Ishikawa (cell line): Measurements from ENCODE around the gene LEPR.

Experiments
- CEBPB ChIP-seq: IDR thresholded peaks from 2 replicates; pipeline ENCODE4 v1.6.1; 2012
- CREB1 ChIP-seq: IDR thresholded peaks from 2 replicates; pipeline ENCODE4 v1.6.1; 2012; ENCODE audit warnings: low read depth
- EGR1 ChIP-seq: IDR thresholded peaks from 2 replicates; pipeline ENCODE4 v1.6.1; 2012
- EP300 ChIP-seq: IDR thresholded peaks from 2 replicates; pipeline ENCODE4 v1.6.1; 2012; ENCODE audit warnings: borderline replicate concordance
- FOXM1 ChIP-seq: IDR thresholded peaks from 2 replicates; pipeline ENCODE4 v1.6.1; 2012; ENCODE audit warnings: low read depth, borderline replicate concordance
- NFIC ChIP-seq: IDR thresholded peaks from 2 replicates; pipeline ENCODE4 v1.6.1; 2012
- RAD21 ChIP-seq: IDR thresholded peaks from 2 replicates; pipeline ENCODE4 v1.6.1; 2012; ENCODE audit warnings: low read depth
- TAF1 ChIP-seq: IDR thresholded peaks from 2 replicates; pipeline ENCODE4 v1.6.1; 2012; ENCODE audit warnings: low read depth, mild to moderate bottlenecking
- TCF12 ChIP-seq: IDR thresholded peaks from 2 replicates; pipeline ENCODE4 v1.6.1; 2012; ENCODE audit warnings: low read depth
- TEAD4 ChIP-seq: IDR thresholded peaks from 2 replicates; pipeline ENCODE4 v1.6.1; 2012
- YY1 ChIP-seq: IDR thresholded peaks from 2 replicates; pipeline ENCODE4 v1.6.1; 2012; ENCODE audit warnings: low read depth
- ZBTB7A ChIP-seq: IDR thresholded peaks from 2 replicates; pipeline ENCODE4 v1.6.1; 2012; ENCODE audit warnings: low read depth
- TF ChIP-seq, protein P1 (sequence below): IDR thresholded peaks from 2 replicates; pipeline ENCODE4 v1.6.1; 2012
- TF ChIP-seq, protein P2 (sequence below): IDR thresholded peaks from 2 replicates; pipeline ENCODE4 v1.6.1; 2012
- TF ChIP-seq, protein P3 (sequence below): IDR thresholded peaks from 2 replicates; pipeline ENCODE4 v1.6.1; 2012; ENCODE audit warnings: low read depth, mild to moderate bottlenecking

LEPR gene

DNA sequence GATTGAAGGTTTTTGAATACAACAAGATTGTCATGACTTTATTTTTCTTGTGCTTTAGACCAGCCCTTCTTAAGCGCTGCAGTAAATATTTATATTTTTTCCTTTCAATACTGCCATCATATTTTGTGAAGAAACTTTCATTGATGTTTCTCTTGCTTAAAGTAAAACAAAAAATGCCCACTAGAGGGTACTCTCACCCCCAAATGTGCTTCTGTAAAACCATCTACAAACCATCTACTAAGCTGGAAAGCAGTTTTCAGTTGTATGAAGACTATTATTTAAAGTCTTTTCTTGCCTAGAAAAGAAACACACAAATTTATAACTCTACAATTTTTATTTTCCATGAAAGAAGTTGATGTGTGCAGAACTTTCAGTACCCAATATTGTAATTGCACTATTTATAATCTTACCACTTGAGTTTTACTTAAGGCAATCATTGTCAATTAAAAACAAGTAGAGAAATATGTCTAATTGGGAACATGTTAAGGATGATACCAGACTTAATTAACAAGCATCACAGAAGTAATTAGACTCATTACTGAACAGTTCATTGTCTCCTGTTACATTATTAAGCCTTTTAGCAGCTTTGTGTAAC, 10.7 kb downstream of the LEPR start:
- peak; percentile 36; the same call in 1 of the 2 replicates for TF ChIP-seq RAD21
- no peak for TF ChIP-seq TEAD4

DNA sequence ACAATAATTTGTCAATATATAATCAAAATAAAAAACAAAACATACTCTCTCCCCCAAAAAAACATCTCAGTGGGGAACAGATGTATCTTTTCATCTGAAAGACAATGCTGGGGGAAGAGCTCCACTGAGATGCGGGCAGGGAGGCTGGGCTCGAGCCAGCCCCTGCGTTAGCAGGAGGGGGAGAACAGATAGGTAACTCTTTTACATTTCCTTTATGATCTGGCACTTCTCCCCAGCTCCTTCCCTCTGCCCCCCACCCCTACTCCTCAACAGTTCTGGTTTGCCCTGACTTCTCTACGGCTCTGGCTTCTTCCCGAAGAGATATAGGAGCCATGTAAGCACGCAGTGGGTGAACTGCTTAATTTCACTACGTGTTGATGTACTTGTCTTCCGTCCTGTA, 12.4 kb downstream of the LEPR start:
- TF ChIP-seq FOXM1: no peak
- TF ChIP-seq TAF1: no peak
- TF ChIP-seq, protein P1, sequence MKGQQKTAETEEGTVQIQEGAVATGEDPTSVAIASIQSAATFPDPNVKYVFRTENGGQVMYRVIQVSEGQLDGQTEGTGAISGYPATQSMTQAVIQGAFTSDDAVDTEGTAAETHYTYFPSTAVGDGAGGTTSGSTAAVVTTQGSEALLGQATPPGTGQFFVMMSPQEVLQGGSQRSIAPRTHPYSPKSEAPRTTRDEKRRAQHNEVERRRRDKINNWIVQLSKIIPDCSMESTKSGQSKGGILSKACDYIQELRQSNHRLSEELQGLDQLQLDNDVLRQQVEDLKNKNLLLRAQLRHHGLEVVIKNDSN: no peak
- TF ChIP-seq CREB1: no peak
- no peak for TF ChIP-seq EP300
- TF ChIP-seq TEAD4: no peak
- TF ChIP-seq, protein P2, sequence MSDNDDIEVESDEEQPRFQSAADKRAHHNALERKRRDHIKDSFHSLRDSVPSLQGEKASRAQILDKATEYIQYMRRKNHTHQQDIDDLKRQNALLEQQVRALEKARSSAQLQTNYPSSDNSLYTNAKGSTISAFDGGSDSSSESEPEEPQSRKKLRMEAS: no peak

DNA sequence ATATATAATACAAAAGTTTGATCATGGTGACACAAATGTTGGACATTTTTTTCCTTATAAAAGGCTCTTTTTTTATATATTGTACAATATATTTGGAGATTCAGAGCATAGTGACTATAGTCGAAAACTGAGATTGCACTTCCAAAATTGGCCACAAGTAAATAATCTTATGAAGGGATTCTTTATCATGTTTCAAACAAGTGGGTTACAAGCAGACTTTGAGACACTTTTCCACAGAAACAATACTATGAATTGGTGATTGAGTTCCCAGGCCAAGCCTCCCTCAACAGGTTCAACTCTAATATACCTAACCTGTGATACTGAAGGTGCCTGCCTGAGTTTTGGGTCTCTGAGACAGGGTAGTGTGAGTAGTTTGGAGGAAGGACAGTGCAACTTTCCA, 13.8 kb downstream of the LEPR start:
- TF ChIP-seq YY1 (no peak), CEBPB (no peak), NFIC (no peak), TAF1 (no peak), EGR1 (no peak), TEAD4 (no peak), TCF12 (no peak)
- TF ChIP-seq, protein P2: no peak
- TF ChIP-seq, protein P3, sequence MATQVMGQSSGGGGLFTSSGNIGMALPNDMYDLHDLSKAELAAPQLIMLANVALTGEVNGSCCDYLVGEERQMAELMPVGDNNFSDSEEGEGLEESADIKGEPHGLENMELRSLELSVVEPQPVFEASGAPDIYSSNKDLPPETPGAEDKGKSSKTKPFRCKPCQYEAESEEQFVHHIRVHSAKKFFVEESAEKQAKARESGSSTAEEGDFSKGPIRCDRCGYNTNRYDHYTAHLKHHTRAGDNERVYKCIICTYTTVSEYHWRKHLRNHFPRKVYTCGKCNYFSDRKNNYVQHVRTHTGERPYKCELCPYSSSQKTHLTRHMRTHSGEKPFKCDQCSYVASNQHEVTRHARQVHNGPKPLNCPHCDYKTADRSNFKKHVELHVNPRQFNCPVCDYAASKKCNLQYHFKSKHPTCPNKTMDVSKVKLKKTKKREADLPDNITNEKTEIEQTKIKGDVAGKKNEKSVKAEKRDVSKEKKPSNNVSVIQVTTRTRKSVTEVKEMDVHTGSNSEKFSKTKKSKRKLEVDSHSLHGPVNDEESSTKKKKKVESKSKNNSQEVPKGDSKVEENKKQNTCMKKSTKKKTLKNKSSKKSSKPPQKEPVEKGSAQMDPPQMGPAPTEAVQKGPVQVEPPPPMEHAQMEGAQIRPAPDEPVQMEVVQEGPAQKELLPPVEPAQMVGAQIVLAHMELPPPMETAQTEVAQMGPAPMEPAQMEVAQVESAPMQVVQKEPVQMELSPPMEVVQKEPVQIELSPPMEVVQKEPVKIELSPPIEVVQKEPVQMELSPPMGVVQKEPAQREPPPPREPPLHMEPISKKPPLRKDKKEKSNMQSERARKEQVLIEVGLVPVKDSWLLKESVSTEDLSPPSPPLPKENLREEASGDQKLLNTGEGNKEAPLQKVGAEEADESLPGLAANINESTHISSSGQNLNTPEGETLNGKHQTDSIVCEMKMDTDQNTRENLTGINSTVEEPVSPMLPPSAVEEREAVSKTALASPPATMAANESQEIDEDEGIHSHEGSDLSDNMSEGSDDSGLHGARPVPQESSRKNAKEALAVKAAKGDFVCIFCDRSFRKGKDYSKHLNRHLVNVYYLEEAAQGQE: no peak

DNA sequence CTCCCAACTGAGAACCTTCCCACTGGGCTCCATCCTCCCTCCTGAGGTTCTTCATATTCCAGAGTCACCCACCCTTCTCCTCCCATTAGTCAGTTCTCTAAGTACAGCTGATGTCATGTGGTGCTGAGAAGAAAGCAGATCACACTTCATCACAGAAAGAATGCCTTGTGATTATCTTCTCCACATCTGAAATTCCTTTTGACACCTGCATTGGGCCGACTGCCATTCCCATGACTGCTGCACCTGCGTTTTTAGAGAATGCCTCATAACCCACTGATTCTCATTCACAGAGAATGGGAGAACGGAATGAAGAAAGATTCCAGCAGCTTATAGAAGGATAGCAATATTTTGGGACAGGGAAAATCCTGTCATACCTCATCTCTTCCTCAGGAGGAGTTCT, 14.3 kb downstream of the LEPR start:
- TF ChIP-seq RAD21: no peak
- TF ChIP-seq YY1: no peak
- TF ChIP-seq, protein P3: no peak

DNA sequence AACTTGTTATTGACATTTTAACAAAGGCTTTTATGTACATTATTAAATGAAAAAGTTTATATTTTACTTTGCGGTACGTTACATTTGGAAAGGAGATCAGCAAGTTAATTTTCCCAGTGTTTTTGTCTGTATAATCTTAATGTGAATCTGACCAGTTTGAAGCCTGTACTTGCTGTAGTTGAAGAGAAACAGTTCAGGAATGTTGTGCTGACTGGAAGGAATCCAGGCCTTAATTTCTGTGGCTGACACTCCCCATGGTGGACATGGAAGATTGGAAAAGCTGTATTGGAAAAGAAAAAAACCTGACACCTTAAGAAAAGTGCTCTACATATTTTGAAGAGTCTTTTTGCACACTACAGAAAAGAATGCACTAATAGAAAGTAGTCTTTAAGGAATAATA, 15.5 kb downstream of the LEPR start:
- TF ChIP-seq, protein P3: no peak
- TF ChIP-seq NFIC (no peak), YY1 (no peak), TEAD4 (no peak)
- TF ChIP-seq, protein P2: no peak

DNA sequence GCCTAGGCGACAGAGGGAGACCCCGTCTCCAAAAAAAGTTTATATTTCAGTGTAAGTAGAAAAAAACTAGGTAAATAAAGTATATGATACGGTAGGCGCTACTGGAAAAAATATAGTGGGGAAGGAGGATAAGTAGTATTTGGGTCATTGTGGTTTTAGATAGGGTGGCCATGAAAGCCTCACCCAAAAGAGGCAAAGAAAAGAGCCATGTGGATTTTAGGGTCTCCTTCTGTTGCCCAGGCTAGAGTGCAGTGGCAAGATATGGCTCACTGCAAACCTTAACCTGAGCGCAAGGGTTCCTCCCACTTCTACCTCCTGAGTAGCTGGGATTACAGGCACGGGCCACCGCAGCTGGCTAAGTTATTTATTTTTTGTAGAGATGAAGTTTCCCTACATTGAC, 17.1 kb downstream of the LEPR start:
- TF ChIP-seq FOXM1 (no peak), TAF1 (no peak), TCF12 (no peak), ZBTB7A (no peak), CREB1 (no peak), CEBPB (no peak), NFIC (no peak), TEAD4 (no peak), YY1 (no peak), RAD21 (no peak), EP300 (no peak)
- TF ChIP-seq, protein P1: no peak
- TF ChIP-seq, protein P2: no peak
